Stimulated activated CD4-positive, alpha-beta T cell treated with anti-CD3 and anti-CD28 coated beads, Interleukin-1b, Interleukin-23, amount 100 ng/mL, for 24 hours (primary cell): ENCODE data around the gene RAI14.

Source experiments
- DNase-seq, 4 experiments: peaks; one replicate each; pipeline ENCODE4 v3.0.0-alpha.2; 2020; ENCODE audit warnings: low read depth in 4 of 4, low spot score in 1 of 4

The RAI14 gene

GRCh38 chr5:34844999-34845398 lies 188.9 kb downstream of the RAI14 start:
- DNase-seq = no peak

DNA sequence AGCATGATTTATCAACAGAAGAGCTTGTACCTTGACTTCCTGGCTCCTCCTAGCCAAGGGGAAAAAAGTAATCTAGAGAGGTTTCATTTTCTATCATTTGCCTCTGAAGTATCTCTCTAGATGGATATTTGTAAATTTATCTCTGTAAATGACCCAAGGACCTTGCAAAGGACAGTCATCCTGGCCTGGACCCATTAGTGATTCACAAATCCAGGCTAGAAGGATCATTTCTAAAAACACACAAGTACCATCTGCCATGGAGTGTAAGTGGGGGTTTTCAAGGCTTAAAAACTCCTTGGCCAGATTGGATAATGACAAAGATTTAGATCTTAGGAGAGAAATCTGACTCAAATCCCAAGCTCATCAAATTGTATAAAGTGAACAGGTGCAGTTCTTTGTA lies 190.9 kb downstream of the RAI14 start:
- DNase-seq = no peak

DNA sequence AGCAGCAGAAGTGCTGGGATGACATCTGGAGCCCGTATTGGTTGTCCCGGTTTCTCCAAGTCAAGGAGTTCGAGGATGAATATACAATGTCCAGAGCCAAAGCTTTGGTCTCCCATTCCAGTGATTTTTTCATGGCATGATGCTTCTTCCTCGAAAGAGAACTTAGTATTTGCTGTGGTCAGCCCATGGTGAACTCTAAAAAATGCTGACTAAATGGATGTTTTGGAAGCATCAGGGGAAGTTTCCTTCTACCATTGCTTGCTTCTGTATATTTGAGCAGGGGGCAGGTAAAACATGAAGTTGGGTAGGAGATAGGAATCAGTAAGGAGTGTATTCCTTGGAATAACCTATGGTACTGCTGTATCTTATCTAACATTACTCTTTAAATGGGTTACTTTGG lies 191.4 kb downstream of the RAI14 start:
- no peak for DNase-seq

GRCh38 chr5:34848230-34848629 lies 192.1 kb downstream of the RAI14 start:
- no peak for DNase-seq

- no peak for DNase-seq
Observed at GRCh38 chr5:34849253-34849652, 193.1 kb downstream of the RAI14 start.

GRCh38 chr5:34854459-34855174 lies 198.5 kb downstream of the RAI14 start:
- DNase-seq = no peak

GRCh38 chr5:34857161-34857560 lies 201.0 kb downstream of the RAI14 start:
- no peak for DNase-seq

DNA sequence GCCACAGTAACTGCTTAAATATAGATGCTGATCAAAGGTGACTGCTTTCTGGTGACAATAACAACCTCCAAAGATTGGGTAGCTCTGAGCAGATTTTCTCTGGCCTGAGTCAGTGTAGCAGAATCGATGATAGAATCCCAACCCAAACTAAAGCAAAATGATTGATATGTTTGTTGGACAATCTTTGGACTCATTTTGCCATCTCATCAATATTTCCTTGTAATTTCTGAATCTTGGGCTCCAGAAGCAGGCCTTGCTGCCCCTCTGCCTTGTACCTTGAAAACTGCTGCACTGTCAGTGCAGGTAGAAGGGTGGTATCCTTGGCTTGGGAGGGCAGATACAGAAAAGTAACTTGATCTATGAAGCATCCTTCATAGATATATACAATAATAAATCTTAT lies 201.8 kb downstream of the RAI14 start:
- no peak for DNase-seq

DNA sequence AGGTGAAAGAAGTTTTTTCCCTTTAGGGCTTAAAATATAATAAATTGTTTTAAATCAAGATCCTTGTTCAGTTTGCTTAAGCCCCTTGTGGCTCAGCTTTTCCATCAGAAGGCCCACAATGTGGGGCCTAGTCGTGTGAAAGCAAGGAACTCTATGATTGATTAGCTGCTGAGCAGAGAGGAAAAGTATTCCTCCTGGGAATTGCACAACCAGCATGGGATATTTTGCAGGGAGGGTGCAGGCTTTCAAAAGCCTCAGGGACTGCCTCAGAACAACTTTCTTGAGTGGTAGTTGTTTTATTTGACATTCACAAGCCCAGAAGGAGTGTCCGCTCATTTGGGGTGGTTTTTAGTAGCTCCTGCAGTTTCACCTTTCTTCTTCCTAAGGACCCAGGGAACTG lies 202.7 kb downstream of the RAI14 start:
- DNase-seq = no peak

- no peak for DNase-seq
Observed at GRCh38 chr5:34859253-34859652, 203.1 kb downstream of the RAI14 start.

GRCh38 chr5:34863946-34864345 lies 207.8 kb downstream of the RAI14 start:
- no peak for DNase-seq

DNA sequence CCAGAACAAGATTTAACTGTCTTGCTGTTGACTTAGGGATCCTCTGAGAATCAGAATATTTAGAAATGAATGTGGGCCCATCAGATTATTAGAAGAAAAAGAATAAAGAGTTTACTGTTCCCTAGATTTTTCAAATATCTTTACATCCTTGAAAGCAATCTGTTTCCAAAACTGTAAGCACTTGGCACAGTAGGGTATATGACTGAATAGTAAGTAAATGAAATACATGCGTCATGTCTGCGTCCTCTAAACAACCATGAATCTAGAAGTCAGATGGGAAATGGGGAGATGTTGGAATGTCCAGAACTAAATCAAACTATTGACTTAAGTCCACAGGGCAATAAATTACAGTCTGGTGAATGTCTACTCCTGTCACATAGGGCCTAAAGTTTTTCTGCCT lies 209.0 kb downstream of the RAI14 start:
- no peak for DNase-seq

DNA sequence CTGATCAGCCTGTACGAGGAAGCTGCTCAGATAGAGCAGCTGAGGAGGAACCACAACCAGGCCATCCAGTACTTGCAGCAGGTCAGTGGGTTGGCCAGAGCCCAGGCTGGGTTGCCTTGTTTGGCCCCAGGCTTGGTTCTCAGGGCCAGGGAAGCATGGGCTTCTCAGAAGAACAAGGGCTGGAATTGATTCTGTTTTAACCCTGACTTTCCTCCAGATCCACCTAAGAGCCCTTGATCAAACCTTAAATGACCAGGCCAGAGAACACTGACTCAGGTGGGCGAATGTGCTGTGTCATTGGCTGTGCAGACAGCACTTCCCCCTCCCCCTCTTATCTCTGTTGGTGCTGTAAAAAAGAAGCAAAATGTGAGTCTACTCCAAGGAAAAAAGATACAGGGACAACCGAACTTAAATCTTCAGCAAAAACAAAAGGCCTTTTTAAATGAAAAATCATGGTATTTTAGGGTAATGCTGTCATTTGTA lies 210.9 kb downstream of the RAI14 start:
- no peak for DNase-seq

DNA sequence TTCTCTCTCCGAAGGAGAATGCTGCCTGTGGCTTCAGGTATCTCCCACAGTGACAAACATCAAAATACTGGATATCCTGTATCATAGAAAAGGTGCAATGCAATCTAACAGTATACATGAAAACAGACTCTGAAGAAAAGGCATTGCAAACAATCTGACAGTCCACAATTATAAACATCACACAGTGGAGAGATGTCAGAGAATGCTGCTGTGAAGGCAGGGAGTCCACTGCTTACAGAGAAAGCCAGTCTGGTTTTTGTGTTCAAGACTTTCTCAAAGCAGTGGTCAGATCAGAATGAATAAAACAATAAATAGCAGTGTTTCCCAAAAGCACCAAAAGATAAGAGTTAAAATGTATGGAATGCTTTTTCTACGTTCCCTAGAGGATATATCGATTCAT lies 211.5 kb downstream of the RAI14 start:
- DNase-seq = no peak

DNA sequence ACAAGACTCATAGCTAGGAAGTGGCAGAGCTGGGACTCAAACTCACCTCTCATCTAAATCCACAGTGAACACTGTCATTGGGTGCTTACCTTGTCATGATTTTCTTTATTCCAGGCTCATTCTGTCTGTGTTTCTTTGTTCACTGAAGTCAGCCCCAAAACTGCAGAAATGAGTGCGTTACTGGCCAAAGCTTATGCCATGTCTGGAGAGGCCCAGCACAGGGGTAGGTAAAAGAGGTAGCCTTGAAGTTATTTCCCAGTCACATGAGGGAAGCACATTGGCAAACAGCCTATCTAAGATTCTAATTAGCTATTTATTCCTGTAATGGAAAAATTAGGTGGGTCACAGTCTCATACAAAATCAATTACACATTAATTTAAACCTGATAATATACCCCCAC lies 212.7 kb downstream of the RAI14 start:
- DNase-seq = no peak

DNA sequence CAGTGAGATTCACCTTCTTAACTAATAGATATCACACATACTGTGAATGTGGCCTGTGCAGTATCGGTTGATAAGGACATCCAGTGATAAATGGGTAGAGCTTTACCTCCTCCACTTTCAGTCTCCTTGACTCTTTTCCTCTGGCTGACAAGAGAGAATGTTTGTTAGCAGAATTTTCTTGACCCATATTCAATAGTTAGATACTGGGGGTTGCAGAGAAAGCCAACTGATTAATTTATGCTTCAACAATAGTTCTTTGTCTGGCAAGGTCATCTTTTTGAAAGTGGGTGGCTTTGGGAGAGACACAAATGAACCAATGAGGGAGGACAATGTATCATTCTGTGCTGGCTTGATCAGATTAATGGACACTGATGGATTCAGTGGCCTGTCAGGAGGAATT lies 213.1 kb downstream of the RAI14 start:
- no peak for DNase-seq

DNA sequence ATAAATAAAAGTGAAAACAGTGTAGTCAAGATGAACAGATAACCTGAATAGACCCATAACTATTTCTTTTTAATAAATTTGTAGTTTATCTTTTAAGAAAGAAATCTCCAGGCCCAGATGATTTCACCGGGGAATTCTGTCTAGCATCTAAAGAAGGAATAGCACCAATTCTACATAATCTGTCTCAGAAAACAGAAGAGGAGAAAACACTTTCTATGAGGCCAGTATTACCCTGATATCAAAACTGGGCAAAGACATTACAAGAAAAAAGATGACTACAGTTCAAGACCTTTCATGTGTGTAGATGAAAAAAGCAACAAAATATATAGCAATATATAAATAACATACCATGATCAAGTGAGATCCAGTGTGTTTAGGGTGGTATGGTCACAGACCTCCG lies 214.3 kb downstream of the RAI14 start:
- DNase-seq = no peak

DNA sequence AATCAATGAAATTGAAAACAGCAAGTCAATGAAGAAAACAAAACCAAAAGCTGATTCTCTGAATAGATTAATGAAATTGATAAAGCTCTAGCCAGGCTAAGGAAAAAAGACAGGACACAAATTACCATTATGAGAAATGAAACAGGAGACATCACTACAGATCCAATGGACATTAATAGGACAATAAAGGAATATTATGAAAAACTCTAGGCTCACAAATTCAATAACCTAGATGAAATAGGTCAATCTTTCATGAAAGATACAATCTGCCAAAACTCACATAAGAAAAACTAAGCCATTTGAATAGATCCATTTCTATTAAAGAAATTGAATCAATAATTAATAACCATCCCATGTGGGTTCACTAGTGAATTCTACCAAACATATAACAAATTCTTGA lies 220.1 kb downstream of the RAI14 start:
- no peak for DNase-seq

DNA sequence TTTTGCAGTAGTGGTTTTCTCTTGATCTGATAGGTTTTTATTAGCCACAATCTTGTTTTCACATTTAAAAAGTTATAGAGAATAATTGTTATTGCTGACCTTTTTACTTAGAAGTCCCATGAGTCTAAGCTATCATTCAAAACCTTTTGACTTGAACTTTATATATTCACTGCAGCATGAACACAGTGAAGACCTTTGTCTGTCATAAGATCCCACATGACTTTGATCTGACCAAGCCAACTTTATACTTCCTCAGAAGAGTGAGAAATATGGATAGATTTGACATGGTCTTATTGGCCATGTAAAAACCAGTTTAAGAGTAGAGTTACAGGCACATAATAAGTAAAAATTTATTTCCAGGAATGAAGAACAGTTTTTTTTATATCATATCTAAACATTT lies 225.1 kb downstream of the RAI14 start:
- no peak for DNase-seq
